Transverse colon (tissue), 4 donors: ENCODE measurements around the gene C15orf39. TPM values are rescaled to one million over a fixed set of nuclear protein-coding genes. Genes with fewer than 3 reads are reported as not detected.
A peak's percentile ranks its signal among the peaks of the same experiment; 100 is the strongest.

Experiments
- DNase-seq: peaks from one replicate; pipeline ENCODE4 v3.0.0-alpha.2; 2019
- H3K27ac ChIP-seq, 4 donors: fragments of 200-600 bp; sonication (generic); 2 replicates each; pipeline ENCODE4 v1.5.1; 2016 to 2018; ENCODE audit warnings: inconsistent platforms in 4 of 4
- H3K27me3 ChIP-seq: fragments of 200-600 bp; sonication (generic); 2 replicates; pipeline ENCODE4 v1.5.1; 2017; ENCODE audit warnings: inconsistent platforms
- H3K36me3 ChIP-seq, 4 donors: fragments of 200-600 bp; sonication (generic); 2 replicates each; pipeline ENCODE4 v1.5.1; 2017 to 2019; ENCODE audit warnings: inconsistent platforms in 4 of 4
- H3K4me1 ChIP-seq, 4 donors: fragments of 200-600 bp; sonication (generic); 2 replicates each; pipeline ENCODE4 v1.5.1; 2017 to 2020; ENCODE audit warnings: inconsistent platforms in 4 of 4
- H3K4me3 ChIP-seq, 4 donors: fragments of 200-600 bp; sonication (generic); 1 replicate in 1 of 4; 2 replicates in 3 of 4; pipeline versions ENCODE4 v1.5.1 to v1.6.1; 2017 to 2019; ENCODE audit warnings: inconsistent platforms in 4 of 4
- H3K9me3 ChIP-seq, 2 donors: fragments of 200-600 bp; sonication (generic); 2 replicates each; pipeline ENCODE4 v1.5.1; 2017 to 2019; ENCODE audit warnings: inconsistent platforms in 2 of 2
- EP300 ChIP-seq: sonication (generic); formaldehyde crosslinking; IDR thresholded peaks from one replicate; pipeline ENCODE4 v1.6.1; 2017; ENCODE audit warnings: antibody characterized with exemption, low read depth
- POLR2A ChIP-seq: fragments of 450-650 bp; IDR thresholded peaks from one replicate; pipeline ENCODE4 v1.6.1; 2016; ENCODE audit warnings: antibody characterized with exemption, mild to moderate bottlenecking, moderate library complexity
- POLR2AphosphoS5 ChIP-seq, 3 donors: sonication (generic); formaldehyde crosslinking; IDR thresholded peaks; one replicate each; pipeline ENCODE4 v1.6.1; 2016; ENCODE audit warnings: antibody characterized with exemption in 3 of 3
- WGBS, 2 donors: methylation state at CpG; one replicate each; pipeline ENCODE4 v1.1.5; 2018; ENCODE audit warnings: low coverage in 1 of 2; 5-methylcytosine and 5-hydroxymethylcytosine counted together
- in situ Hi-C, 4 donors: fragments of 200-750 bp; cut with MboI; loops; one replicate each; pipeline versions ENCODE4 v1.15.0 to v1.15.1; 2017; ENCODE audit warnings: low sequenced_read_pairs in 3 of 4, low pct_ligation_motif_present in 1 of 4, low pct_unique_long_range_greater_than_20kb in 1 of 4
- intact Hi-C: fragments of 100-400 bp; cut with DNase I; formaldehyde crosslinking; loops from one replicate; pipeline ENCODE4 v1.15.1; 2023; ENCODE audit warnings: low total_unique reads
- total RNA-seq, 4 donors: library from RNA; depleted of rRNA; stranded (reverse); fragments of >200 nt; gene quantifications; one replicate each; pipeline ENCODE4 v1.1.0, GENCODE V29; 2016
- TF ChIP-seq, protein P1 (sequence below), 5 experiments: fragments of 200-600 bp in 3 of 5; fragments of 450-650 bp in 2 of 5; sonication (generic) in 3 of 5; IDR thresholded peaks; 1 replicate in 2 of 5; 2 replicates in 3 of 5; pipeline ENCODE4 v1.5.1; 2016 to 2017; ENCODE audit warnings: antibody characterized with exemption in 5 of 5, inconsistent platforms in 3 of 5, mild to moderate bottlenecking in 2 of 5, moderate library complexity in 1 of 5

C15orf39 gene
- total RNA-seq, 4 donors from 2014 or later: 20.9 to 27.9 (median 26.7) TPM

DNA sequence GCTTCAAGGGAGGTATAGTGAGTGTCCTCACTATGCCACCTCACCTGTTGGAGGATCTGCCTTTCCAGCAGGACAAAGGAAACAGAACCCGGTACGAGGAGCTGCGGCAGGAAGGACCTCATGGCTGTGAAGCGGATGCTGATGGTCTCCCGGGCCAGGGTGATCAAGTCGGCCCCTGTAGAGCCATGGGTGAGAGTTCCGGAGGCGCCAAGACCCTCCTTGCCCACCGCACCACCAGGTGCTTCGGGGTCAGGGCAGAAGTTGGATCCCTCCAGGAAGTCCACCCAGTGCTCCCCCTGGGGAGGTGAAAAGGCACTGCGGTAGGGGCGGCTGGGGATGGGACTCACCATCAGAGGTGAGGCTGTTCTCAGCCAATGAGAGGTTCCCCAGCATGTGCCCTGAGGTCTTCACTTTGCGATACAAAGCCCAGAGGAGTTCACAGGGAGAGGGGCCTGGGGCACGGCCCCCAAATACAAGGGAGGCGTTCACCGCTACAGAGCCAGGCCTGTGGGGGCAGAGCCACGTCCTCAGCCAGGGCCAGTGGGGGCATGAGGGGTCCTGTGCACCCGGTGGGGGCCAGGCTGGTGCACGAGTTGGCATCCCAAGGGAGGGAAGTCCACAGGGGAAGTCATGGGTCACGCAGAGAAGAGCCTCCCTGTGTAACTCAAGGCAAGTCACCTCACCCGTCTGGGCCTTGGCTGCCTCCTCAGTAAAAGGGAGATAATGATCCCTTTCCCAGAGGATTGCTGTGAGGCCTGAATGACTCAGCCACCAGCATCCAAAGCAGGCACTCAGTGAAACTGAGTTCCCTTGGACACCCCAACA lies 27.7 kb downstream of the C15orf39 start:
- Histone ChIP-seq H3K27me3 (no peaks in the 10 kb centered on the region), H3K4me3 (no peak overlapping the region), H3K27ac (no peak overlapping the region), H3K9me3 (no peaks in the 10 kb centered on the region), H3K4me1 (no peaks in the 10 kb centered on the region), H3K36me3 (no peaks in the 10 kb centered on the region)
- intact Hi-C loops: no loop called here
- TF ChIP-seq EP300: no peak
- TF ChIP-seq, protein P1, sequence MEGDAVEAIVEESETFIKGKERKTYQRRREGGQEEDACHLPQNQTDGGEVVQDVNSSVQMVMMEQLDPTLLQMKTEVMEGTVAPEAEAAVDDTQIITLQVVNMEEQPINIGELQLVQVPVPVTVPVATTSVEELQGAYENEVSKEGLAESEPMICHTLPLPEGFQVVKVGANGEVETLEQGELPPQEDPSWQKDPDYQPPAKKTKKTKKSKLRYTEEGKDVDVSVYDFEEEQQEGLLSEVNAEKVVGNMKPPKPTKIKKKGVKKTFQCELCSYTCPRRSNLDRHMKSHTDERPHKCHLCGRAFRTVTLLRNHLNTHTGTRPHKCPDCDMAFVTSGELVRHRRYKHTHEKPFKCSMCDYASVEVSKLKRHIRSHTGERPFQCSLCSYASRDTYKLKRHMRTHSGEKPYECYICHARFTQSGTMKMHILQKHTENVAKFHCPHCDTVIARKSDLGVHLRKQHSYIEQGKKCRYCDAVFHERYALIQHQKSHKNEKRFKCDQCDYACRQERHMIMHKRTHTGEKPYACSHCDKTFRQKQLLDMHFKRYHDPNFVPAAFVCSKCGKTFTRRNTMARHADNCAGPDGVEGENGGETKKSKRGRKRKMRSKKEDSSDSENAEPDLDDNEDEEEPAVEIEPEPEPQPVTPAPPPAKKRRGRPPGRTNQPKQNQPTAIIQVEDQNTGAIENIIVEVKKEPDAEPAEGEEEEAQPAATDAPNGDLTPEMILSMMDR (IDR thresholded peaks at IDR 0.05): no peak
- TF ChIP-seq POLR2A: no peak
- TF ChIP-seq POLR2AphosphoS5 (IDR thresholded peaks at IDR 0.05): no peak
- no peak for DNase-seq
- WGBS, 2 donors: 86% methylated on average over 21 of the region's 21 CpGs; no CpG with 5 or more reads in 1 of the 2 donors
- in situ Hi-C loops: no loop called here

DNA sequence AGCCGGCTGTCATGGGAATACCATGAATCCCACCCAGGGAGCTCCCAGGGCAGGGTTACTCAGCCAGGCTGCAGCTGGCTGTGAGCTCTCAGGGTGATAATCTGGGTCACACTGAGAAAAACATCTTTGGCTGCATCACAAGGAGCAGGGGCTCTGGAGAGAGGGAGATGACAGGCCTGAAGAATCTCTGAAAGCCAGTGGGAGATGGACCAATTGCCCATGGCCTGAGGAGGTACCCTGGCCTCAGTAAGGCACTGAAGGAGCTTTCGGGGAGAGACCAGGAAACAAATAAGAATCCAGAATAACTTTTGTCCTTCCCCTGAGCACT lies 28.3 kb downstream of the C15orf39 start:
- no peak for TF ChIP-seq POLR2A
- TF ChIP-seq EP300: no peak
- no peak for TF ChIP-seq POLR2AphosphoS5 (IDR thresholded peaks at IDR 0.05)
- TF ChIP-seq, protein P1 (IDR thresholded peaks at IDR 0.05): no peak
- Histone ChIP-seq H3K27ac (no peak overlapping the region), H3K36me3 (no peaks in the 10 kb centered on the region), H3K9me3 (no peaks in the 10 kb centered on the region), H3K4me3 (no peak overlapping the region), H3K4me1 (no peaks in the 10 kb centered on the region), H3K27me3 (no peaks in the 10 kb centered on the region)
- in situ Hi-C loops: no loop called here
- DNase-seq: no peak
- WGBS, 2 donors: 63 to 84% methylated on average over 1 to 2 of the region's 2 CpGs
- intact Hi-C loops: no loop called here

DNA sequence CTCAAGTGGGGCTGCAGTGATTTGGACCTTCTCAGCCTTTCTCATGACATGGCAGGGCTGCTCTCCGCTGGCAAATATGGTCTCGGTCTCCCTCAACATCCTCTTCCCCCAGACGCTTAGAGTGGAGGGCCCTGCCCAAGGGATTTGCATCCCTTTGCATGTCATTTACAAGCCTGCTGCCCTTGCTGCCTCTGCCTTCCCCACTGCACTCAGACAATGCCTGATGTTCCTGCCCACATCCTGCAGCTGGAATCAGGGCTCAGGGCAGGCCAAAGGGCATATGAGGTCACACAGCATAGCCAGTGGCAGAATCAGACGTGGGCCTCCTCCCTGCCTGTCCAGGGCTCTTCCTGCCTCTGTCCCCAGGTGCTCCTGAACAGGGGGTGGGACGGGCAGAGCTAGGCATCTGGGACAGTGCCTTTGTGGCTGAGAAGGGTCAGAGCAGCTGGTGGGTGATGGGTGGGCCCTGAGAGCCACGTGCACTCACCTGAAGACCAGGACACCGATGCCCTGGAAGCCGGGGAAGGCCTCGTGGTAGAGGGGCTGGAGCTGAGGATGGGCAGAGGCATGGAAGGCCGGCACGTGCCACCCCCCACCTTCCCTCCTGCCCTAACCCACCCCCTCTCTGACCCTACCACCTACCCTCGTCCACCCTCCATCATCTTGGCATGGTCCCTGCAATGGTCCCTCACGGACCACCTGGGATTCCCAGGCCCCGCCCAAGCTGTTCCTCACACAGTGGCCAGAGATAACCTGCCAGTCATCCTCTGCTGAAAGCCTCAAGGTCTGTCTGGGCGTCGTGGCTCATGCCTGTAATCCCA lies 29.1 kb downstream of the C15orf39 start:
- H3K27ac ChIP-seq: no peak overlapping the region
- in situ Hi-C loops: no loop called here
- no peaks in the 10 kb centered on the region for H3K4me1 ChIP-seq
- H3K36me3 ChIP-seq: no peaks in the 10 kb centered on the region
- H3K4me3 ChIP-seq: no peak overlapping the region
- DNase-seq: peak; percentile 5
- no peak for TF ChIP-seq POLR2A
- TF ChIP-seq POLR2AphosphoS5 (IDR thresholded peaks at IDR 0.05): no peak
- TF ChIP-seq, protein P1 (IDR thresholded peaks at IDR 0.05): no peak
- TF ChIP-seq EP300: no peak
- H3K9me3 ChIP-seq: no peaks in the 10 kb centered on the region
- no peaks in the 10 kb centered on the region for H3K27me3 ChIP-seq
- 73 to 80% methylated on average over 2 to 16 of the region's 16 CpGs for WGBS, 2 donors
- intact Hi-C loops: no loop called here

DNA sequence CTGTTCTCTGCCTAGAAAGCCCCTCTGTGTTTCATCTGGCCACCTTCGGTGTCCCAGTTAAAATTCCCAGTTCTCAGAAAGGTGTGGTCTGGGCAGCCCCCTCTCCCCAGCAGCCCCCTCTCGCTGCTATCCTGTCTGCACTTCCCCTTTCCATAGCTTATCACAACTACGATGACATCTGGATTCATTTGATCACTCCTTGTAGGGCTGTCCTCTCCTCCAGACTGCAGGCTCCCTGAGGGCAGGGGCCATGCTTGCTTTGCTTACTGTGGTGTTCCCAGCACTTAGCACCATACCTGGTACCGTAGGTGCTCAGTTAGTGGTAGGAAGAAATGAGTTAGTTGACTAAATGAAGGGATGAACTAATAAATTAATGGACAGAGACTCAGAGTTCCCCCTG lies 30.2 kb downstream of the C15orf39 start:
- TF ChIP-seq, protein P1 (IDR thresholded peaks at IDR 0.05): no peak
- no peak for TF ChIP-seq POLR2A
- TF ChIP-seq POLR2AphosphoS5 (IDR thresholded peaks at IDR 0.05): no peak
- TF ChIP-seq EP300: no peak
- WGBS, 2 donors: 70% methylated on average over 4 of the region's 4 CpGs; no CpG with 5 or more reads in 1 of the 2 donors
- H3K36me3 ChIP-seq: no peaks in the 10 kb centered on the region
- in situ Hi-C loops (no loop called here), intact Hi-C loops (no loop called here)
- no peaks in the 10 kb centered on the region for H3K27me3 ChIP-seq
- H3K4me1 ChIP-seq: no peaks in the 10 kb centered on the region
- H3K9me3 ChIP-seq: no peaks in the 10 kb centered on the region
- no peak overlapping the region for H3K27ac ChIP-seq
- no peak overlapping the region for H3K4me3 ChIP-seq
- DNase-seq: peak; percentile 0
